Activated CD8-positive, alpha-beta memory T cell treated with anti-CD3 and anti-CD28 coated beads, Interleukin-2, amount 50 U/mL, for 1 hour (primary cell): ENCODE data around the gene MVP.
"Not testable (repeated sequence)": the region's sequence is repeated elsewhere in the genome, so short reads cannot be mapped to it uniquely, and the experiment has no call there.

Experiments
- DNase-seq: peaks from one replicate; pipeline ENCODE4 v3.0.0-alpha.2; 2020; ENCODE audit errors: extremely low read depth

Gene MVP

GRCh38 chr16:29815032-29815721, 5.1 kb upstream of the MVP start:
- no peak for DNase-seq

GRCh38 chr16:29815793-29816693, 4.2 kb upstream of the MVP start, which contains the start of gene PAGR1:
Gene PAGR1, plus strand, starts transcription at chr16:29816152. Its CDS starts 374 bp downstream, at chr16:29816526.
- DNase-seq = peak; percentile 94

- DNase-seq = no peak
Observed at GRCh38 chr16:29816694-29817441, 3.4 kb upstream of the MVP start.

GRCh38 chr16:29818082-29818481, 2.2 kb upstream of the MVP start:
- no peak for DNase-seq

- no peak for DNase-seq
Observed at GRCh38 chr16:29819506-29819905, 756 bp upstream of the MVP start.

GRCh38 chr16:29820730-29821642, 724 bp downstream of the MVP start:
- DNase-seq = no peak

GRCh38 chr16:29821643-29822115, 1.4 kb downstream of the MVP start:
- no peak for DNase-seq

- no peak for DNase-seq
Observed at GRCh38 chr16:29824589-29825144, 4.4 kb downstream of the MVP start.

GRCh38 chr16:29825145-29826044, 5.1 kb downstream of the MVP start:
- DNase-seq = no peak

- no peak for DNase-seq
Observed at GRCh38 chr16:29826342-29826695, 6.1 kb downstream of the MVP start.

GRCh38 chr16:29830774-29831173, 10.5 kb downstream of the MVP start:
- DNase-seq = no peak

GRCh38 chr16:29831490-29831889, 11.2 kb downstream of the MVP start:
- no peak for DNase-seq

GRCh38 chr16:29833219-29833618, 13.0 kb downstream of the MVP start:
- not testable (repeated sequence) for DNase-seq

GRCh38 chr16:29834079-29834478, 13.8 kb downstream of the MVP start:
- DNase-seq = no peak

GRCh38 chr16:29835926-29836325, 15.7 kb downstream of the MVP start:
- DNase-seq = no peak

- DNase-seq = no peak
Observed at GRCh38 chr16:29836623-29837022, 16.4 kb downstream of the MVP start.

GRCh38 chr16:29837841-29838240, 17.6 kb downstream of the MVP start:
- DNase-seq = no peak

- no peak for DNase-seq
Observed at GRCh38 chr16:29839822-29840221, 19.6 kb downstream of the MVP start.

GRCh38 chr16:29840240-29840639, 20.0 kb downstream of the MVP start:
- no peak for DNase-seq

GRCh38 chr16:29841631-29842030, 21.4 kb downstream of the MVP start:
- DNase-seq = no peak
